Natural killer cell (primary cell): ENCODE measurements around the gene FAM184A. TPM values are rescaled to one million over a fixed set of nuclear protein-coding genes. Genes with fewer than 3 reads are reported as not detected.

Experiments
- ATAC-seq, 3 donors: fragments of 150-1000 bp in 2 of 3; fragments of 200-7000 bp in 1 of 3; cut with Tn5 transposase; 1 replicate in 1 of 3; 2 replicates in 2 of 3; pipeline ENCODE4 v1.10.0; 2021; ENCODE audit warnings: mild to moderate bottlenecking in 2 of 3, moderate library complexity in 2 of 3
- DNase-seq, 2 donors: peaks; one replicate each; pipeline versions ENCODE4 v3.0.0 to v3.0.0-alpha.2; 2013 to 2021; ENCODE audit warnings: mixed read lengths in 1 of 2
- H3K27ac ChIP-seq: one replicate; pipeline ENCODE4 v1.5.1; 2013; ENCODE audit warnings: mild to moderate bottlenecking, low read length
- H3K27me3 ChIP-seq: one replicate; pipeline ENCODE4 v1.6.1; 2013; ENCODE audit warnings: low read length; ENCODE audit not compliant: control insufficient read depth, insufficient read depth
- H3K36me3 ChIP-seq: one replicate; pipeline ENCODE4 v1.6.1; 2013; ENCODE audit warnings: low read length; ENCODE audit not compliant: control insufficient read depth, insufficient read depth
- H3K4me1 ChIP-seq: one replicate; pipeline ENCODE4 v1.6.1; 2013; ENCODE audit warnings: low read length; ENCODE audit not compliant: control insufficient read depth, insufficient read depth
- H3K4me3 ChIP-seq: one replicate; pipeline ENCODE4 v1.5.1; 2013; ENCODE audit warnings: low read length
- H3K9me3 ChIP-seq: one replicate; pipeline ENCODE4 v1.6.1; 2013; ENCODE audit warnings: low read length; ENCODE audit not compliant: control insufficient read depth, insufficient read depth
- H3K27ac Mint-ChIP-seq, 2 donors: one replicate each; pipeline ENCODE4 v1.8.0; 2022; ENCODE audit warnings: mild to moderate bottlenecking in 2 of 2, mixed read lengths in 2 of 2, moderate library complexity in 1 of 2
- H3K27me3 Mint-ChIP-seq, 2 donors: one replicate each; pipeline ENCODE4 v1.8.0; 2022; ENCODE audit warnings: low read depth in 2 of 2, mixed read lengths in 2 of 2
- H3K36me3 Mint-ChIP-seq: one replicate; pipeline ENCODE4 v1.8.0; 2022; ENCODE audit warnings: mixed read lengths
- H3K4me1 Mint-ChIP-seq, 2 donors: one replicate each; pipeline ENCODE4 v1.8.0; 2022; ENCODE audit warnings: mixed read lengths in 2 of 2
- H3K4me3 Mint-ChIP-seq: one replicate; pipeline ENCODE4 v1.8.0; 2022; ENCODE audit warnings: mild to moderate bottlenecking, moderate library complexity, mixed read lengths
- H3K9me3 Mint-ChIP-seq, 2 donors: one replicate each; pipeline ENCODE4 v1.8.0; 2022; ENCODE audit warnings: mixed read lengths in 2 of 2
- WGBS: methylation state at CpG from one replicate; pipeline ENCODE4 v1.1.7; 2013; ENCODE audit warnings: missing lambda C conversion rate; ENCODE audit not compliant: insufficient coverage; 5-methylcytosine and 5-hydroxymethylcytosine counted together
- intact Hi-C: fragments of 100-400 bp; cut with micrococcal nuclease; formaldehyde crosslinking; loops from one replicate; pipeline ENCODE4 v1.14.2; 2022
- total RNA-seq, 4 donors: library from RNA; stranded (reverse); fragments of 120-200 nt in 1 of 4; gene quantifications; one replicate each; pipeline versions ENCODE4 v1.2.3 to v1.2.4, GENCODE V29; 2013 to 2022
- TF ChIP-seq, protein P1 (sequence below): fragments of 200-600 bp; IDR thresholded peaks from one replicate; pipeline ENCODE4 v1.8.0; 2022; ENCODE audit warnings: antibody characterized with exemption

The FAM184A gene
- total RNA-seq, 3 donors from 2014 or later (not counting 1 experiment from before 2014, with no cell fraction given), result 0.09 to 0.40 (median 0.20) TPM

DNA sequence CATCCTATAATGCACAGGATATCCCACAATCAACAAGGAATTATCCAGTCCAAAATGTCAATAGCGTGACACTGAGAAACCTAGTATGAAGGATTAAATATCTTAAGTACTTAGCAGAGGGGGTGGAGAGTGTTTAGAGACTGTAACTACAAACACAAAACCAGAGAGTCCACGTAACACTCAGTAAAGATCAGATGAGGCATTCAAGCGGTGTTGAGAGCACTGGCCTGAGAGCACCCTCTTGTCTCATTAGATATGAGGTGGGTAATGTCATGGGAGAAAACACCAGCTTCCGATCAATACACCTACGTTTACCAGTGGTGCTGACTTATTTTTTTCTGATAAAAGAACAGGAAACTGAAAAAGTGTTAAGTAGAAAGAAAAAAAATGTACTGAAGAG is 2.3 kb downstream of the FAM184A start:
- Histone ChIP-seq H3K36me3 (no peaks in the 10 kb centered on the region), H3K27ac (no peak overlapping the region), H3K27me3 (peaks cover 15% of the 10 kb centered on the region), H3K4me3 (no peak overlapping the region), H3K4me1 (peaks cover 10% of the 10 kb centered on the region), H3K9me3 (no peaks in the 10 kb centered on the region)
- peaks cover 32 to 33% of the 10 kb centered on the region in 2 donors for H3K27me3 Mint-ChIP-seq
- no peak overlapping the region for H3K27ac Mint-ChIP-seq
- peak in 1 of 2 donors; percentile 54 for DNase-seq
- no peaks in the 10 kb centered on the region for H3K36me3 Mint-ChIP-seq
- H3K4me1 Mint-ChIP-seq, result peaks cover 8 to 12% of the 10 kb centered on the region in 2 donors
- peak overlapping the region; percentile 45 for H3K4me3 Mint-ChIP-seq
- TF ChIP-seq, protein P1, sequence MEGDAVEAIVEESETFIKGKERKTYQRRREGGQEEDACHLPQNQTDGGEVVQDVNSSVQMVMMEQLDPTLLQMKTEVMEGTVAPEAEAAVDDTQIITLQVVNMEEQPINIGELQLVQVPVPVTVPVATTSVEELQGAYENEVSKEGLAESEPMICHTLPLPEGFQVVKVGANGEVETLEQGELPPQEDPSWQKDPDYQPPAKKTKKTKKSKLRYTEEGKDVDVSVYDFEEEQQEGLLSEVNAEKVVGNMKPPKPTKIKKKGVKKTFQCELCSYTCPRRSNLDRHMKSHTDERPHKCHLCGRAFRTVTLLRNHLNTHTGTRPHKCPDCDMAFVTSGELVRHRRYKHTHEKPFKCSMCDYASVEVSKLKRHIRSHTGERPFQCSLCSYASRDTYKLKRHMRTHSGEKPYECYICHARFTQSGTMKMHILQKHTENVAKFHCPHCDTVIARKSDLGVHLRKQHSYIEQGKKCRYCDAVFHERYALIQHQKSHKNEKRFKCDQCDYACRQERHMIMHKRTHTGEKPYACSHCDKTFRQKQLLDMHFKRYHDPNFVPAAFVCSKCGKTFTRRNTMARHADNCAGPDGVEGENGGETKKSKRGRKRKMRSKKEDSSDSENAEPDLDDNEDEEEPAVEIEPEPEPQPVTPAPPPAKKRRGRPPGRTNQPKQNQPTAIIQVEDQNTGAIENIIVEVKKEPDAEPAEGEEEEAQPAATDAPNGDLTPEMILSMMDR, result no peak
- WGBS, result 92% methylated on average over 4 of the region's 5 CpGs
- H3K9me3 Mint-ChIP-seq, result no peaks in the 10 kb centered on the region
- no peak for ATAC-seq
- intact Hi-C loops, result no loop called here

DNA sequence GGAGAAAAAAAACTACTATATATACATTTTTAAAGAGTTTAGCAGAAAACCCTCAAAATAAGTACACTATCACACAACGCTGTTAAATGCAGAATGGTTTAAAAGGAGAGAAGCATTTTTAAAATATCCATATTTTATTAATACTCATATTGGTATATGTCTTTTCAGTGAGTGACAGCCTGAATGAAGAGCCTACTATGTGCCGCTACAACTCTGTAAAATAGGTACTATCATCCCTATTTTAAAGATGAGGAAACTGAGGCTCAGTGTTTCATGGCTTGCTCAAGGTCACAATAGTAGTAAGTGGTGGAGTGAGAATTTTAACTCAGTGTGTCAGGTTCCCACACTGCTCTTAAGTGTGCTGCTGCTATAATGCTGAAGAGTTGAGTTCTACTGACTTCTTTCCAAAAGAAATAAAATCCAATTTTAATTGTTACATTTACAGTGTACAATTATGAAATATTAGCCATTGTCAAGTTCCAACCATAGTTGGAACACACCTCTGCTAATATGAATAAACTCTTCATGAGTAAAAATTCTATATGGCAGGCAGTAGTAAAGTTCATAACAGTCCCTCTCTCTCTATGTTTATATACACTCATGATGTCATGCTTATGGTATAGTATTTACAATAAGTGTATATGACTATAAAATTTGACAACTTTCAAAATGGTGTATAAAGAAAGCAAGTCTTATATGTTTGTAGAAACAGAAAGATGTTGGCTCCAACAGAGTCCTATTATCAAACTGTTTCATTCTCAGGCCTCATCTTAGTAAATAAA is 3.1 kb downstream of the FAM184A start:
- WGBS, result no CpG with 5 or more reads among the region's 2 CpGs
- ATAC-seq (no peak), DNase-seq (no peak)
- Histone ChIP-seq H3K27me3 (peaks cover 15% of the 10 kb centered on the region), H3K9me3 (no peaks in the 10 kb centered on the region), H3K4me3 (no peak overlapping the region), H3K4me1 (peaks cover 10% of the 10 kb centered on the region), H3K36me3 (no peaks in the 10 kb centered on the region), H3K27ac (no peak overlapping the region)
- Mint-ChIP-seq H3K9me3 (no peaks in the 10 kb centered on the region), H3K27ac (no peak overlapping the region), H3K4me1 (peaks cover 8 to 12% of the 10 kb centered on the region in 2 donors), H3K4me3 (no peak overlapping the region), H3K27me3 (peaks cover 32 to 33% of the 10 kb centered on the region in 2 donors), H3K36me3 (no peaks in the 10 kb centered on the region)
- intact Hi-C loops, result no loop called here
- TF ChIP-seq, protein P1, result no peak

DNA sequence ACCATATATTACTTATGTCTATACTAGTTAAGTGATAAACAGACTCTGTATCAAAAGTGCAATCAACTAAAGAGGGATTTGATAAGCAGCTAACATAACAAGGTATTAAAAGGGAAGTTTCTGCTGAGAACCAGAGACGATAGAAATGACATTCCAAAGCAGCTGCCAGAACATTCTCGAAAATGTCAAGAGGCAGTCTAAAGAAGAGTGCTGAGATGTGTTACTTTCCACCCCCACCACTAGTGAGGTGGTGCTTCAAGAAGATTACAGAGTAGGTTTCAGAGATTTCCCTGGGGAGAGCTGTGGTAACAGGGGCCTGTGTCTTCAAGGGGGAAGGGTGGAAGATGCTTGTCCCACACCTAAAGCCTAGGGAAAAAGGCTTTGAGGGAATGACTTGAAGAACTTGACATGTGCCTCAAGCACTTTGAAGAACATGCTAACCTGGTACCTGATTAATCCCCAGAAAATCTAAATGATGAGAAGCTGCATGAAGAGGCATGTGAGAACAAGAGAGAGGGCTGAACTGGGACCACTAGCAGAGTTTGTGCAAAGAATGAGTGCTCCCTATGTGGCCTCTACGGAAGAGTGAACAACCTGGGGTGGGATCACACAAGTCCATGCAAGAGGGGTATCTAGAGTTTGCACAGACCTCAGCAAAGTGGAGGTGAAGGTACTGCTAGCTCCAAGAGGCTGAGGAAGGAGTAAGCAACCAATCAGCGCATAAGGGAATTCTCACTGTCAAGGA is 5.0 kb downstream of the FAM184A start:
- H3K27ac ChIP-seq, result no peak overlapping the region
- no peaks in the 10 kb centered on the region for H3K9me3 Mint-ChIP-seq
- peaks cover 32 to 33% of the 10 kb centered on the region in 2 donors for H3K27me3 Mint-ChIP-seq
- no peak overlapping the region for H3K27ac Mint-ChIP-seq
- H3K36me3 Mint-ChIP-seq, result no peaks in the 10 kb centered on the region
- peaks cover 13% of the 10 kb centered on the region for H3K27me3 ChIP-seq
- 94% methylated on average over 4 of the region's 4 CpGs for WGBS
- H3K4me3 ChIP-seq, result no peak overlapping the region
- H3K4me3 Mint-ChIP-seq, result no peak overlapping the region
- H3K4me1 ChIP-seq, result peaks cover 6% of the 10 kb centered on the region
- TF ChIP-seq, protein P1, result no peak
- ATAC-seq, result no peak
- no peaks in the 10 kb centered on the region for H3K36me3 ChIP-seq
- DNase-seq, result no peak
- peaks cover 0 to 4% of the 10 kb centered on the region in 2 donors for H3K4me1 Mint-ChIP-seq
- no peaks in the 10 kb centered on the region for H3K9me3 ChIP-seq
- intact Hi-C loops, result no loop called here
